Transverse colon (tissue), 4 donors: ENCODE measurements around the gene TBATA.

Experiments used
- EP300 ChIP-seq: sonication (generic); formaldehyde crosslinking; IDR thresholded peaks from one replicate; pipeline ENCODE4 v1.6.1; 2017; ENCODE audit warnings: antibody characterized with exemption, low read depth
- POLR2A ChIP-seq: fragments of 450-650 bp; IDR thresholded peaks from one replicate; pipeline ENCODE4 v1.6.1; 2016; ENCODE audit warnings: antibody characterized with exemption, mild to moderate bottlenecking, moderate library complexity
- POLR2AphosphoS5 ChIP-seq, 3 donors: sonication (generic); formaldehyde crosslinking; IDR thresholded peaks; one replicate each; pipeline ENCODE4 v1.6.1; 2016; ENCODE audit warnings: antibody characterized with exemption in 3 of 3
- TF ChIP-seq, protein P1 (sequence below), 5 experiments: fragments of 200-600 bp in 3 of 5; fragments of 450-650 bp in 2 of 5; sonication (generic) in 3 of 5; IDR thresholded peaks; 1 replicate in 2 of 5; 2 replicates in 3 of 5; pipeline ENCODE4 v1.5.1; 2016 to 2017; ENCODE audit warnings: antibody characterized with exemption in 5 of 5, inconsistent platforms in 3 of 5, mild to moderate bottlenecking in 2 of 5, moderate library complexity in 1 of 5

DNA sequence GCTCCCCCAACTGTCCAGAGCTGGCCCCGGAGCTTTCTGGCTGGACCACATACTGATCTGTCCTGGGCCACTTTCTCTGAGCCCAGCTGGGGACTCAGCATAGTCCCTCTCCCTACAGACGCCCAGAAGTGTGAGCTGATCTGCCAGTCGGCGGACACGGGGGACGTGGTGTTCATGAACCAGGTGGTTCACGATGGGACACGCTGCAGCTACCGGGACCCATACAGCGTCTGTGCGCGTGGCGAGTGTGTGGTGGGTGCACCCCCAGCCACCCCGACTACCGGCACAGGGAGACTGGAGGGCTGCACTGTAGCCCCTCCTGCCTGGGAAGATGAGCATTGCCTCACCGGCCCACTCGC is 41.8 kb downstream of the TBATA start:
- TF ChIP-seq POLR2A, result no peak
- TF ChIP-seq POLR2AphosphoS5 (IDR thresholded peaks at IDR 0.05), result no peak
- no peak for TF ChIP-seq EP300
- TF ChIP-seq, protein P1, sequence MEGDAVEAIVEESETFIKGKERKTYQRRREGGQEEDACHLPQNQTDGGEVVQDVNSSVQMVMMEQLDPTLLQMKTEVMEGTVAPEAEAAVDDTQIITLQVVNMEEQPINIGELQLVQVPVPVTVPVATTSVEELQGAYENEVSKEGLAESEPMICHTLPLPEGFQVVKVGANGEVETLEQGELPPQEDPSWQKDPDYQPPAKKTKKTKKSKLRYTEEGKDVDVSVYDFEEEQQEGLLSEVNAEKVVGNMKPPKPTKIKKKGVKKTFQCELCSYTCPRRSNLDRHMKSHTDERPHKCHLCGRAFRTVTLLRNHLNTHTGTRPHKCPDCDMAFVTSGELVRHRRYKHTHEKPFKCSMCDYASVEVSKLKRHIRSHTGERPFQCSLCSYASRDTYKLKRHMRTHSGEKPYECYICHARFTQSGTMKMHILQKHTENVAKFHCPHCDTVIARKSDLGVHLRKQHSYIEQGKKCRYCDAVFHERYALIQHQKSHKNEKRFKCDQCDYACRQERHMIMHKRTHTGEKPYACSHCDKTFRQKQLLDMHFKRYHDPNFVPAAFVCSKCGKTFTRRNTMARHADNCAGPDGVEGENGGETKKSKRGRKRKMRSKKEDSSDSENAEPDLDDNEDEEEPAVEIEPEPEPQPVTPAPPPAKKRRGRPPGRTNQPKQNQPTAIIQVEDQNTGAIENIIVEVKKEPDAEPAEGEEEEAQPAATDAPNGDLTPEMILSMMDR (IDR thresholded peaks at IDR 0.05), result no peak
